Spinal cord (tissue), 10 donors: Measurements from ENCODE around the gene FAM193A. TPM values are rescaled to one million over a fixed set of nuclear protein-coding genes. Genes with fewer than 3 reads are reported as not detected.
"Not testable (repeated sequence)": the region's sequence is repeated elsewhere in the genome, so short reads cannot be mapped to it uniquely, and the experiment has no call there.

ENCODE experiments used
- DNase-seq, 6 donors: peaks; one replicate each; pipeline versions ENCODE4 v3.0.0 to v3.0.0-alpha.2; 2013 to 2015; ENCODE audit warnings: low spot score in 6 of 6, low read depth in 4 of 6
- H3K27ac ChIP-seq: one replicate; pipeline ENCODE4 v1.5.1; 2013; ENCODE audit warnings: low read depth, low read length, control low read depth
- H3K27me3 ChIP-seq: one replicate; pipeline ENCODE4 v1.6.1; 2013; ENCODE audit warnings: low read length; ENCODE audit not compliant: control insufficient read depth, insufficient read depth
- H3K36me3 ChIP-seq: one replicate; pipeline ENCODE4 v1.6.1; 2013; ENCODE audit warnings: low read length; ENCODE audit not compliant: control insufficient read depth, insufficient read depth
- H3K4me1 ChIP-seq: one replicate; pipeline ENCODE4 v1.6.1; 2013; ENCODE audit warnings: low read length; ENCODE audit not compliant: control insufficient read depth, insufficient read depth
- H3K4me3 ChIP-seq: one replicate; pipeline ENCODE4 v1.5.1; 2013; ENCODE audit warnings: low read depth, low read length, control low read depth
- H3K9me3 ChIP-seq: one replicate; pipeline ENCODE4 v1.6.1; 2013; ENCODE audit warnings: low read length; ENCODE audit not compliant: control insufficient read depth, insufficient read depth
- WGBS: methylation state at CpG from one replicate; pipeline ENCODE4 v1.1.5; 2013; ENCODE audit warnings: missing lambda C conversion rate; ENCODE audit not compliant: insufficient coverage; 5-methylcytosine and 5-hydroxymethylcytosine counted together
- polyA plus RNA-seq, 2 donors: library from polyadenylated mRNA; unstranded; fragments of 120-200 nt; gene quantifications; one replicate each; pipeline ENCODE4 v1.2.1, GENCODE V29; 2013; ENCODE audit not compliant: insufficient read length in 2 of 2
- total RNA-seq, 2 donors: library from RNA; depleted of rRNA in 1 of 2; stranded (reverse); fragments of 120-200 nt in 1 of 2; fragments of >200 nt in 1 of 2; gene quantifications; one replicate each; pipeline versions ENCODE4 v1.2.3 to v1.2.4, GENCODE V29; 2013 to 2014
- donor health status: healthy.

The FAM193A gene
- total and polyA plus RNA-seq, 4 donors: 16.2 to 35.1 (median 28.9) TPM

DNA sequence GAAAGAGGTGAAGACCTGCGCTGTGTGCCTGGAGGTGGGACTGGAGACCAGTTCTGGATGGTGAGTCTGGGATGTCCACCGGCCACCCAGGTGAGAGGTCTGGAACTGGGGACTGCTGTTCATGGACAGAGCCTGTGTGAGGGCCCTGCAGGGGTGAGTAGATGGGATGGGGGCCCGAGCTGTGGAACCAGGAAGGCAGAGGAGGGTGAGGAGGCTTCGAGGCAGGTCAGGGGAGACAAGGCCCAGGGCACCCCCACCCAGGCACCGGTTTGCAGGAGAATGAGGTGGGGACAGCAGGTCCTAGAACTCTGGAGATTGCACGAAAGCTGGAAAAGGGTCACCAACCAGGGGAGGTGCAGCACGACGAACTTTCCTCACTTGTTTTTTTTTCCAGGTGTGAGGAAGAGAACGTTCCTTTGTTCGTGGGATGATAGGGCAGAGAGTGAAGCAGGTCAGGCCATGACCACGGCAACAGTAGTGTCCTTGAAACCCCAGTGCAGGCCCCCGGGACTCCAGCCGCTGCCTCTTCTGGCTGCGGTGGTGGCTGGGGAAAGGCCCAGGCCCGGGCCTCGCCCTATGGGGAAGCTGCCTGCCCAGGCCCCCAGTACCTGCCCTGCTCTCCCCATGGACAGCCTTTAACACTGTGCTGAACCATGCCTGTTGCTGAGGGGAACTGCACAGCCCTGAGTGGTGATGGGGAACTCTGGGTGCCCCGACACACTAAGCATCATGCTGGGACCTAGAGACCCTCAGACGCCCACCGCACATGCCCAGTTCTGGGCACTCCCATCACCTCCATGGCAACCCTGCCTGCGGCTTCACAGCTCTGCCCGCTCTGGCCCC, 196.8 kb downstream of the FAM193A start:
- Histone ChIP-seq H3K4me1 (no peaks in the 10 kb centered on the region), H3K27me3 (no peaks in the 10 kb centered on the region), H3K9me3 (peaks cover 5% of the 10 kb centered on the region), H3K36me3 (peaks cover 45% of the 10 kb centered on the region), H3K4me3 (no peak overlapping the region), H3K27ac (no peak overlapping the region)
- no peak for DNase-seq
- 93% methylated on average over 20 of the region's 21 CpGs for WGBS

DNA sequence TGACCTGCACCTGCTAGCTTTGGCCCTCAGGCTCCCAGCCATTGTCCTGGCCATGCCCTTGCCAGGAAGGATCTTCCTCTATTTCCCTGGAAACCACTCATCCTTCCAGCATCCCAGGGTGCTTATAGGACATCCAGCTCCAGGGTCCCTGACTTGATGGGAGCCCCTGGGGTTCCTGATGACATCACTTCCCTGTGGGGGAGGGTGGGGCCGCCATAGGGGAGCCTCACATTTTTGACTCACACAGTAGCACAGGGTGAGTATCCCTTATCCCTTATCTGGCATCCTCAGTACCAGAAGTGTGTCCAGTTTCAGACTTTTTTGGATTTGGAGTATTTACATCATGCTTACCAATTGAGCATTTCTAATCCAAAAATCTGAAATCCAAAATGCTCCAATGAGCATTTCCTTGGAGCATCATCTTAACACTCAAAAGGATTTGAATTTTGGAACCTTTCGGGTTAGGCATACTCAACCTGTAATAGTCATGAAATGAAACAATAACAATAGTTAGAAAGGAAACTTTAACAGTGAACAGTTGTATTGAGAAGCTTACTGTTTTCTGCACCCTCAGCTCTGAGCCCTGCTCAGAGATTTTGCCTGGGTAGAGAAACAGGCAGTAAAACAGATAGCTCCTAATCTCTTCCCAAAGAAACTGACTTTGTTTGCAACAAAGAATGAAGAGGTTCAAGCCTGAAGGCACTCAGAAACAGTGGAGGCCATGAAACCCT, 197.6 kb downstream of the FAM193A start:
- peaks cover 44% of the 10 kb centered on the region for H3K36me3 ChIP-seq
- no peaks in the 10 kb centered on the region for H3K4me1 ChIP-seq
- H3K9me3 ChIP-seq: peaks cover 5% of the 10 kb centered on the region
- H3K27ac ChIP-seq: no peak overlapping the region
- no peak overlapping the region for H3K4me3 ChIP-seq
- H3K27me3 ChIP-seq: no peaks in the 10 kb centered on the region
- no peak for DNase-seq
- no CpG with 5 or more reads among the region's 2 CpGs for WGBS

- H3K36me3 ChIP-seq: peaks cover 38% of the 10 kb centered on the region
- WGBS: no CpG with 5 or more reads among the region's 1 CpG
- H3K27me3 ChIP-seq: no peaks in the 10 kb centered on the region
- H3K27ac ChIP-seq: no peak overlapping the region
- no peaks in the 10 kb centered on the region for H3K4me1 ChIP-seq
- H3K4me3 ChIP-seq: no peak overlapping the region
- peak in 1 of 6 donors; percentile 70 for DNase-seq
- H3K9me3 ChIP-seq: peaks cover 5% of the 10 kb centered on the region
These were observed 198.2 kb downstream of the FAM193A start for GRCh38 chr4:2734612-2735011.

DNA sequence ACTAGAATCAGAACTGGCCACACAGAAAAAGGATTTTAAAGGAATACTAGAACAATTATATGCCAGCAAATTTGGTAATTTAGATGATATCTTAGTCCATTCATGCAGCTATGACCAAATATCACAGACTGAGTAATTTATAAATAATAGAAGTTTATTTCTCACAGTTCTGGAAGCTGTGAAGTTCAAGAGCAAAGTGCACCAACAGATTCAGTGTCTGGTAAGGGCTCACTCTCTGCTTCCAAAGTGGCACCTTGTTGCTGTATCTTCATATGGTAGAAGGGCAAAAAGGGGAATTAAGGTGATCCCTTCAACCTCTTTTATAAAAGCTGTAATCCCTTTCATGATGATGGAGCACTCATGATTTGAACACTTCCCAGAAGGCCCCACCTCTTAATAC, 199.4 kb downstream of the FAM193A start:
- H3K9me3 ChIP-seq: peaks cover 5% of the 10 kb centered on the region
- no peaks in the 10 kb centered on the region for H3K27me3 ChIP-seq
- H3K36me3 ChIP-seq: peaks cover 28% of the 10 kb centered on the region
- H3K4me3 ChIP-seq: no peak overlapping the region
- H3K4me1 ChIP-seq: no peaks in the 10 kb centered on the region
- DNase-seq: no peak
- H3K27ac ChIP-seq: no peak overlapping the region

- not testable (repeated sequence) for H3K27ac ChIP-seq, H3K4me1 ChIP-seq, H3K27me3 ChIP-seq, H3K4me3 ChIP-seq, H3K9me3 ChIP-seq, DNase-seq
- peaks cover 22% of the 10 kb centered on the region for H3K36me3 ChIP-seq
- WGBS: 96% methylated on average over 2 of the region's 2 CpGs
These were observed 201.8 kb downstream of the FAM193A start for GRCh38 chr4:2738296-2738695.

DNA sequence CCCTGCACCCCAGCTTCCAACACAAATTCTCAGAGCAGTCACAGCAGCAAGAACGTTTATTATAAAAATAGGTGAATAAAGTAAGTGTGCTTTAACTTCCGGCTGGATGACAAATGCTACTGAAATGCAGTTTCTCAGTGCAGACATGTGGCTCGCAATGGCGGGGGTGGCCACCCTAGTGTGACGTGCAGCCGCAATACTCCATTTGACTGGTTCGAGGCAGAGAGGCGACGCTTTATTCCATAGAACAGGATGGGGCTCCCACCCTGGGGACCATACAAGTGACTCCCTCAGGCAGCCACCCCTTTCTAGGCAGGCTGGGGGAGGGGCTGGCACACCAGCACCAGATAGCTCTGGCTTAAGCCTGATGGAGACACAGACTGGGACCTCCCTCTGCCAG, 205.2 kb downstream of the FAM193A start:
- H3K9me3 ChIP-seq: no peaks in the 10 kb centered on the region
- WGBS: 92% methylated on average over 9 of the region's 9 CpGs
- H3K36me3 ChIP-seq: peaks cover 50% of the 10 kb centered on the region
- no peak for DNase-seq
- H3K27ac ChIP-seq: no peak overlapping the region
- H3K4me3 ChIP-seq: no peak overlapping the region
- H3K27me3 ChIP-seq: no peaks in the 10 kb centered on the region
- H3K4me1 ChIP-seq: no peaks in the 10 kb centered on the region

DNA sequence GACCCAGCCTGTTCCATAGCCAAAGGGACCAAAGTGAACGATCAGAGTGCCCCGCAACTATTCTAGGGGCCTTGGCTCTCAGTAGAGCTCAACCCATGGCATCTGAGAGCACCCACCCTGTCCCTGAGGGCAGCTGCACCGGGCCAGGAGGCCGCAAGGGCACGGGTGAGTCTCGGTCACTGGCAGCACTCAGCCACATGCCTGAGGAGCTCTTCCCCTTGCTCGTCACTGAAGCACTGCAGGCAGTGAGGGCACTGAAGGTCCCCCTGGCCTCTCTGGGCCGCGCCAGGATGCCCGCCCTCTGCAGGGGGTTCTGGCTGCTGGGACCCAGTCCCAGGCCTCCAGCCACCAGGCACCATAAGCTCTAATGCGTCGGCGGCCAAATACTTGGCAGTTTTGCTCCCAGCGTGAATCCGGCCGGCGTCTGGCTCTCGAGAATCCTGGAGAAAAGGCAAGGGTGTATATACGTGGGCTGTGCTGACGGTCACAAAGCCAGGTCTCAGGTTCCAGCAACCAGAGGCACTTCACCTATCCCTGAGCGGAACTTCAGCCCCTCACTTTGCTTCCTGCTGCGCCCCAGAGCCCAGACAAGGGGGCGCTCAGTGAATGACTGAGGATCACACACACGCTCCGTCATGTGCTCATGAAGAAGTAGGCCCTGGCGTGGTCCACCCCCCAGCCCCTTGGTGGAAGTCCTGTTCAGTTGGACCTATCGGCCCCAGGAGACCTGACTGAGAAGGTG, 205.8 kb downstream of the FAM193A start:
- Histone ChIP-seq H3K27me3 (no peaks in the 10 kb centered on the region), H3K4me1 (no peaks in the 10 kb centered on the region), H3K4me3 (no peak overlapping the region), H3K27ac (no peak overlapping the region), H3K9me3 (no peaks in the 10 kb centered on the region), H3K36me3 (peaks cover 56% of the 10 kb centered on the region)
- no peak for DNase-seq
- WGBS: 94% methylated on average over 27 of the region's 27 CpGs

DNA sequence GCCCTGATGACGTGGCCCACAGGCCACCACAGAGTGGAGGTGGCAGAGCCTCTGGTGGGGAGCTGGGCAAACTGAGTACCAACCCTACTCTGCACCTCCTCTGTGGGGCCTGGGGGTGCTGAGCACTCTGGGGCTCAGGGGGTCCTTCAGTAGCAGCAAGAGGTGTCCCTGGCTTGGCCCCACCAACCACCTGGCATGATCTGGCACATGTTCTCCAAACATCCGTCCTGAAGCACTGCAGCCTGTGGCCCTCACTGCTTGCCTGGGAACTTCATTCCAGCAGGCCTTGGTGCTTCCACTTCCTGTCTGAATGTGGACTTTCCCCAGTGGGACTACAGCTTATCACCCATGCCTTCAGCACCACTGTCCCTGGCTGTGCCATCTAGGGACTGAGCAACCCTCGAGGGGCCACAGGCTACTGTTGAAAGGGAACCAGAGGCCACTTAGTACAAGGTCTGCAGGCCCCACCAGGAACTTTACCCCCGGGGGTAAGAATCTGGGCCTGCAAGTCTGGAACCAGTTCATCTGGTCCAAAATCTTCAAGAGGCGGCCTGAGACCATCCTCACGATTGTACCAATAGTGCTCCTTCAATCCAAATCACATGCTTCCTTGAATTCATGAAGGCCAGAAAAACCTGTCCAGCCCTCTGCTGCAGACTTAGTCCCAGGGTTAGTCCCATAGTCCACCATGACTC, 206.5 kb downstream of the FAM193A start:
- Histone ChIP-seq H3K4me3 (no peak overlapping the region), H3K9me3 (no peaks in the 10 kb centered on the region), H3K27ac (no peak overlapping the region), H3K36me3 (peaks cover 61% of the 10 kb centered on the region), H3K4me1 (no peaks in the 10 kb centered on the region), H3K27me3 (no peaks in the 10 kb centered on the region)
- WGBS: 95% methylated on average over 6 of the region's 6 CpGs
- no peak for DNase-seq
